ENCODE results near the gene BLM. TPM values are rescaled to one million over a fixed set of nuclear protein-coding genes. Genes with fewer than 3 reads are reported as not detected.

BLM gene
- total RNA-seq, 4 donors from 2014 or later: 1.3 to 3.4 (median 2.0) TPM

- DNase-seq: no peak
- Histone ChIP-seq H3K9me3 (no peaks in the 10 kb centered on the region), H3K36me3 (no peaks in the 10 kb centered on the region), H3K4me1 (peaks cover 8 to 37% (median 19%) of the 10 kb centered on the region in 3 donors), H3K27ac (no peak overlapping the region), H3K4me3 (no peak overlapping the region), H3K27me3 (peaks cover 0 to 44% (median 0%) of the 10 kb centered on the region in 4 donors)
- WGBS, 2 donors: 54 to 74% methylated on average over 7 to 8 of the region's 10 CpGs
- intact Hi-C loops (cut with DNase I): no loop called here
- TF ChIP-seq CTCF (IDR thresholded peaks at IDR 0.05): no peak
Observed at GRCh38 chr15:90859234-90860131, 142.3 kb downstream of the BLM start.

- Histone ChIP-seq H3K27ac (peak overlapping the region in 1 of 4 donors; percentile 44), H3K9me3 (no peaks in the 10 kb centered on the region), H3K27me3 (peaks cover 0 to 36% (median 0%) of the 10 kb centered on the region in 4 donors), H3K4me1 (peaks cover 8 to 46% (median 23%) of the 10 kb centered on the region in 3 donors), H3K36me3 (no peaks in the 10 kb centered on the region), H3K4me3 (no peak overlapping the region)
- intact Hi-C loops (cut with DNase I): no loop called here
- no peak for TF ChIP-seq CTCF (IDR thresholded peaks at IDR 0.05)
- no peak for TF ChIP-seq POLR2A (IDR thresholded peaks at IDR 0.05)
- 63 to 65% methylated on average over 7 of the region's 7 CpGs for WGBS, 2 donors
- no peak for DNase-seq
Observed at GRCh38 chr15:90860450-90860849, 143.3 kb downstream of the BLM start.

- DNase-seq: no peak
- peak overlapping the region in 1 of 4 donors; percentile 44 for H3K27ac ChIP-seq
- H3K36me3 ChIP-seq: no peaks in the 10 kb centered on the region
Observed at GRCh38 chr15:90860942-90861675, 144.0 kb downstream of the BLM start.

GRCh38 chr15:90862487-90862886 is 145.3 kb downstream of the BLM start:
- whole genome bisulfite sequencing, 2 donors: 90 to 92% methylated on average over 6 of the region's 6 CpGs
- Histone ChIP-seq H3K36me3 (no peaks in the 10 kb centered on the region), H3K27me3 (peaks cover 0 to 24% (median 0%) of the 10 kb centered on the region in 4 donors), H3K9me3 (no peaks in the 10 kb centered on the region), H3K27ac (peak overlapping the region in 1 of 4 donors; percentile 52), H3K4me3 (no peak overlapping the region), H3K4me1 (peaks cover 16 to 66% (median 35%) of the 10 kb centered on the region in 3 donors)
- DNase-seq: no peak
- TF ChIP-seq CTCF (IDR thresholded peaks at IDR 0.05) (no peak), POLR2A (IDR thresholded peaks at IDR 0.05) (no peak)
- intact Hi-C loops (cut with DNase I): no loop called here

More at GRCh38 chr15:90860942-90861675, 144.0 kb downstream of the BLM start:
- TF ChIP-seq POLR2A (IDR thresholded peaks at IDR 0.05) (no peak), CTCF (IDR thresholded peaks at IDR 0.05) (no peak)
- intact Hi-C loops (cut with DNase I): no loop called here
- Histone ChIP-seq H3K4me3 (no peak overlapping the region), H3K9me3 (no peaks in the 10 kb centered on the region), H3K4me1 (peaks cover 11 to 52% (median 25%) of the 10 kb centered on the region in 3 donors), H3K27me3 (peaks cover 0 to 30% (median 0%) of the 10 kb centered on the region in 4 donors)
- 27 to 51% methylated on average over 14 of the region's 14 CpGs for WGBS, 2 donors
